K562 (cell line): Measurements from ENCODE around the gene RNF138. TPM values are rescaled to one million over a fixed set of nuclear protein-coding genes. Genes with fewer than 3 reads are reported as not detected.
"Not testable (repeated sequence)": the region's sequence is repeated elsewhere in the genome, so short reads cannot be mapped to it uniquely, and the experiment has no call there.

Experiments used
- ATAC-seq: fragments of 200-7000 bp; cut with Tn5 transposase; 3 replicates; pipeline ENCODE4 v1.9.1; 2020; ENCODE audit warnings: moderate library complexity
- BruUV-seq: library from RNA; stranded (reverse); fragments of 400-500 nt; replicated peaks from 2 replicates; lab custom pipeline; 2021; lab: Mats Ljungman, UMichigan
- CTCF ChIA-PET: fragments of 300-600 bp; formaldehyde crosslinking; extraction: SDS; loops from one replicate; lab custom pipeline; 2021; ENCODE audit warnings: low intra/inter-chr PET ratio; lab: Yijun Ruan, JAX
- POLR2A ChIA-PET: fragments of 300-600, 350-650 bp; sonication (Branson Sonifier 250); formaldehyde crosslinking; extraction: SDS; loops from one replicate; lab custom pipeline; 2021; ENCODE audit warnings: antibody characterized with exemption, inconsistent platforms; lab: Yijun Ruan, JAX
- DNase-seq, 4 experiments: peaks; one replicate each; pipeline versions ENCODE4 v3.0.0 to v3.0.0-alpha.2; 2011 to 2018; ENCODE audit warnings: low spot score in 3 of 4, mixed read lengths in 3 of 4; ENCODE audit errors: extremely low read depth in 1 of 4
- FAIRE-seq: peaks from 2 replicates; lab custom pipeline; 2011; peaks lifted over from hg19 to GRCh38; lab: Jason Lieb, UNC
- H2AFZ ChIP-seq: 2 replicates; pipeline ENCODE4 v1.6.0; 2011; ENCODE audit warnings: low read depth, low read length, control low read depth, inconsistent platforms
- H3K27ac ChIP-seq: fragments of 200-600 bp; 3 replicates; pipeline ENCODE4 v1.8.0; 2011; ENCODE audit warnings: low read depth, mild to moderate bottlenecking, control low read depth, inconsistent platforms, low read length, moderate library complexity, mixed read lengths; ENCODE audit errors: extremely low read depth
- H3K27me3 ChIP-seq, 2 experiments: fragments of 300-600 bp in 1 of 2; 2 replicates in 1 of 2; 3 replicates in 1 of 2; pipeline versions ENCODE4 v1.6.0 to v1.8.0; 2011; ENCODE audit warnings: inconsistent platforms in 2 of 2, low read length in 2 of 2, mild to moderate bottlenecking in 1 of 2, mixed read lengths in 1 of 2, moderate library complexity in 1 of 2; ENCODE audit not compliant: control insufficient read depth in 2 of 2, insufficient read depth in 2 of 2
- H3K36me3 ChIP-seq: fragments of 300-600 bp; 3 replicates; pipeline ENCODE4 v1.8.0; 2011; ENCODE audit warnings: mild to moderate bottlenecking, low read length, inconsistent platforms; ENCODE audit not compliant: control insufficient read depth, insufficient read depth
- H3K4me1 ChIP-seq, 2 experiments: fragments of 200-600 bp in 1 of 2; replicated peaks in 1 of 2; 2 replicates in 1 of 2; 3 replicates in 1 of 2; pipeline versions ENCODE4 v1.5.1 to v1.8.0; 2011; ENCODE audit warnings: inconsistent platforms in 2 of 2, low read length in 2 of 2, mild to moderate bottlenecking in 1 of 2, mixed read lengths in 1 of 2, moderate library complexity in 1 of 2; ENCODE audit not compliant: control insufficient read depth in 2 of 2, insufficient read depth in 2 of 2
- H3K4me2 ChIP-seq: 2 replicates; pipeline ENCODE4 v1.6.1; 2011; ENCODE audit warnings: low read length, control low read depth, inconsistent platforms, mixed read lengths; ENCODE audit not compliant: insufficient read depth
- H3K4me3 ChIP-seq: fragments of 200-600 bp; sonication (generic), shearing (Covaris generic); 2 replicates; pipeline ENCODE4 v1.5.1; 2016; ENCODE audit warnings: control low read depth, inconsistent platforms
- H3K79me2 ChIP-seq: fragments of 200-600 bp; 3 replicates; pipeline ENCODE4 v1.8.0; 2011; ENCODE audit warnings: low read length, inconsistent platforms; ENCODE audit not compliant: control insufficient read depth, insufficient read depth
- H3K9ac ChIP-seq, 2 experiments: 2 replicates each; pipeline versions ENCODE4 v1.6.0 to v1.6.1; 2011; ENCODE audit warnings: low read depth in 2 of 2, low read length in 2 of 2, control low read depth in 1 of 2, inconsistent platforms in 1 of 2, mild to moderate bottlenecking in 1 of 2, mixed read lengths in 1 of 2; ENCODE audit not compliant: insufficient read depth in 1 of 2
- H3K9me1 ChIP-seq: one replicate; pipeline ENCODE4 v1.6.0; 2011; ENCODE audit warnings: inconsistent platforms, mild to moderate bottlenecking, low read length, moderate library complexity; ENCODE audit not compliant: control insufficient read depth, insufficient read depth
- H3K9me3 ChIP-seq: replicated peaks from 2 replicates; pipeline ENCODE4 v1.5.1; 2011; ENCODE audit warnings: low read depth, low read length, inconsistent platforms; ENCODE audit not compliant: control insufficient read depth, insufficient read depth
- H4K20me1 ChIP-seq: replicated peaks from 2 replicates; pipeline ENCODE4 v1.6.1; 2011; ENCODE audit warnings: low read length, inconsistent platforms, mixed read lengths; ENCODE audit not compliant: control insufficient read depth, insufficient read depth
- CBFA2T2 ChIP-seq: fragments of 450-650 bp; conservative IDR thresholded peaks from 2 replicates; pipeline ENCODE4 v1.6.1; 2017; ENCODE audit warnings: mild to moderate bottlenecking
- CREM ChIP-seq: IDR thresholded peaks from 2 replicates; pipeline ENCODE4 v1.6.1; 2014; ENCODE audit warnings: antibody characterized with exemption, low read depth
- HEY1 ChIP-seq: fragments of 250-450 bp; sonication (Bioruptor Pico); IDR thresholded peaks from 2 replicates; pipeline ENCODE4 v1.5.0; 2020; ENCODE audit warnings: mild to moderate bottlenecking, moderate library complexity, borderline replicate concordance
- KHSRP ChIP-seq: fragments of 450-650 bp; IDR thresholded peaks from 2 replicates; pipeline ENCODE4 v1.6.1; 2017
- MCM2 ChIP-seq: fragments of 450-650 bp; IDR thresholded peaks from 2 replicates; pipeline ENCODE4 v1.6.1; 2017; ENCODE audit warnings: low read depth, mild to moderate bottlenecking
- NFE2 ChIP-seq: IDR thresholded peaks from 2 replicates; pipeline ENCODE4 v1.6.1; 2014; ENCODE audit warnings: antibody characterized with exemption, low read depth
- PHF8 ChIP-seq: fragments of 200-600 bp; sonication (generic); IDR thresholded peaks from 2 replicates; pipeline ENCODE4 v1.6.1; 2012; ENCODE audit warnings: mixed run types, mild to moderate bottlenecking, inconsistent platforms, low read length, moderate library complexity, borderline replicate concordance
- THRB ChIP-seq: fragments of 450-650 bp; formaldehyde crosslinking; conservative IDR thresholded peaks from 2 replicates; pipeline ENCODE4 v1.4.0; 2022; ENCODE audit warnings: mild to moderate bottlenecking, missing genetic modification characterization
- ZHX1 ChIP-seq: fragments of 150-350 bp; conservative IDR thresholded peaks from 2 replicates; pipeline ENCODE4 v1.6.1; 2014; ENCODE audit warnings: low read length
- ZNF165 ChIP-seq: fragments of 250-450 bp; sonication (Bioruptor Pico); IDR thresholded peaks from 2 replicates; pipeline ENCODE4 v1.4.0; 2020; ENCODE audit warnings: borderline replicate concordance
- ZNF668 ChIP-seq: fragments of 250-450 bp; sonication (Bioruptor Pico); IDR thresholded peaks from 2 replicates; pipeline ENCODE4 v1.8.0; 2022; ENCODE audit warnings: mild to moderate bottlenecking, inconsistent platforms
- WGBS: fragments of 100-300 bp; shearing (Covaris generic); methylation state at CpG from one replicate; pipeline ENCODE4 v1.1.6; 2016; ENCODE audit warnings: low coverage, mixed read lengths; ENCODE audit not compliant: insufficient coverage; ENCODE audit errors: missing lambda C conversion rate; 5-methylcytosine and 5-hydroxymethylcytosine counted together
- in situ Hi-C: fragments of 300-500 bp; cut with MboI; formaldehyde crosslinking; loops from 4 replicates; pipeline ENCODE4 v1.15.0; 2018; ENCODE audit warnings: inconsistent platforms, mixed read lengths
- intact Hi-C: fragments of 100-400 bp; cut with micrococcal nuclease; formaldehyde crosslinking; loops from 2 replicates; pipeline ENCODE4 v1.14.2; 2022
- polyA plus RNA-seq, 8 experiments: library from polyadenylated mRNA; depleted of rRNA in 4 of 8; stranded (reverse) in 5 of 8; unstranded in 3 of 8; fragments of >200 nt; fragmentation: Nextera tagmentation in 2 of 8; fragmentation: Illumina TruSeq in 1 of 8; extraction: Ambion mirVana in 2 of 8; extraction: Trizol in 1 of 8; gene quantifications; 2 replicates each; pipeline versions ENCODE4 v1.2.1 to v1.2.3, GENCODE V29; 2011 to 2014; ENCODE audit warnings: inconsistent platforms in 1 of 8, missing spikeins in 1 of 8
- total RNA-seq, 7 experiments: library from RNA; depleted of rRNA in 6 of 7; stranded (reverse); fragments of >200 nt in 6 of 7; fragmentation: Illumina TruSeq in 2 of 7; extraction: Trizol in 2 of 7; gene quantifications; 2 replicates each; pipeline versions ENCODE4 v1.2.1 to v1.2.3, GENCODE V29; 2011 to 2021; ENCODE audit warnings: low replicate concordance in 1 of 7

The RNF138 gene
- total and polyA plus RNA-seq, 9 of the 15 experiments (the other 6 are each of a cell fraction or from before 2014, with no cell fraction given): 47.6 to 100 (median 62.5) TPM

- TF ChIP-seq ZNF165 (CRISPR knock-in tag): no peak
- TF ChIP-seq, all 486 proteins: peak for 15
These were observed 66.5 kb downstream of the RNF138 start (continued) for GRCh38 chr18:32158108-32158624.

GRCh38 chr18:32158631-32159030 lies 67.0 kb downstream of the RNF138 start:
- 15% methylated on average over 9 of the region's 9 CpGs for WGBS
- ChIA-PET CTCF (interaction anchor here (1.0 to 1.5 kb wide), 3 partner anchors 390 to 393 kb away, joined by 3 to 9 read pairs (median 4); no protein-coding TSS in a partner anchor), POLR2A (interaction anchor here (1.2 kb wide), 1 partner anchor 20 kb away, joined by 3 read pairs; no protein-coding TSS in a partner anchor)
- H3K4me2 ChIP-seq, in situ Hi-C loops, DNase-seq, H3K36me3 ChIP-seq, H3K4me3 ChIP-seq, H3K27ac ChIP-seq, H3K9me3 ChIP-seq, FAIRE-seq, H3K9me1 ChIP-seq, ATAC-seq, H3K79me2 ChIP-seq, H3K27me3 ChIP-seq, BruUV-seq, H3K4me1 ChIP-seq, H2AFZ ChIP-seq, H3K9ac ChIP-seq, H4K20me1 ChIP-seq: not testable (repeated sequence)
- intact Hi-C loops: loop anchor here (1.0 to 10.0 kb wide), 4 partner anchors 114 to 391 kb away; partner anchors contain the start of gene GAREM1

- Histone ChIP-seq H3K36me3 (no peaks in the 10 kb centered on the region), H3K9me3 (no peaks in the 10 kb centered on the region), H3K9me1 (no peaks in the 10 kb centered on the region), H4K20me1 (no peaks in the 10 kb centered on the region), H2AFZ (no peak overlapping the region), H3K4me1 (no peaks in the 10 kb centered on the region), H3K79me2 (no peaks in the 10 kb centered on the region), H3K27ac (no peak overlapping the region), H3K4me3 (no peak overlapping the region), H3K9ac (no peak overlapping the region), H3K4me2 (no peak overlapping the region), H3K27me3 (peaks cover 0 to 4% of the 10 kb centered on the region in 2 experiments; a peak in 1 of 5 replicates)
- no TSS peak for BruUV-seq
- 6% methylated on average over 2 of the region's 2 CpGs for WGBS
- intact Hi-C loops (no loop called here), in situ Hi-C loops (no loop called here)
- POLR2A ChIA-PET: no interaction called here
- no peak for FAIRE-seq
- DNase-seq: no peak
- CTCF ChIA-PET: no interaction called here
- no peak for ATAC-seq
- no peak for TF ChIP-seq CREM
- no peak for TF ChIP-seq NFE2
- no peak for TF ChIP-seq MCM2
- no peak for TF ChIP-seq THRB (CRISPR knock-in tag)
- TF ChIP-seq KHSRP: no peak
- TF ChIP-seq ZNF668 (CRISPR knock-in tag): no peak
- TF ChIP-seq ZHX1: no peak
- no peak for TF ChIP-seq HEY1
- TF ChIP-seq PHF8: no peak
- no peak for TF ChIP-seq CBFA2T2
These were observed 68.9 kb downstream of the RNF138 start for GRCh38 chr18:32160547-32160946.
